CD4-positive, alpha-beta T cell treated with Interleukin-6 at 100 ng/mL for 8 hours (primary cell): ENCODE data around the gene GP1BB.
A peak's percentile ranks its signal among the peaks of the same experiment; 100 is the strongest.
"Not testable (repeated sequence)": the region's sequence is repeated elsewhere in the genome, so short reads cannot be mapped to it uniquely, and the experiment has no call there.

ENCODE experiments used
- DNase-seq: peaks from one replicate; pipeline ENCODE4 v3.0.0-alpha.2; 2020; ENCODE audit warnings: mixed read lengths, low spot score

GP1BB gene

GRCh38 chr22:19723232-19723982 lies at the start of gene GP1BB:
GP1BB (plus strand) TSS chr22:19723539; CDS start chr22:19723570, 31 bp downstream.
- DNase-seq: no peak

DNA sequence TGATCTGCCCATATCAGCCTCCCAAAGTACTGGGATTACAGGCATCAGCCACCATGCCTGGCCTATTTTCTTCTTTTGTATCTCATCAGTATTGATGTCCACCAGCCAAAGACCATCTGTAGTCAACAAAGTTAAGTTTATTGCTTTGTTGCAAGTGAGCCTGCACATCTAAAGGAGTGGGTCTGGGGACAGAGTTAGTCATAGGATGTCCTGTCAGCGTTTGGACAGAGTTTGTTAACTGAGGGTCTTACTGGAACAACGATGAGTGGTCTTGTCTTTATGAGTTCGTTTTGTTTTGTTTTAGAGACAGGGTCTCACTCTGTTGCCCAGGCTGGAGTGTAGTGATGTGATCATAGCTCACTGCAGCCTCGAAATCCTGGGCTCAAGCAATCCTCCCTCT lies 49.7 kb upstream of the GP1BB start:
- DNase-seq: no peak

GRCh38 chr22:19674129-19674928 lies 49.0 kb upstream of the GP1BB start:
- DNase-seq: no peak

GRCh38 chr22:19674929-19675253 lies 48.4 kb upstream of the GP1BB start:
- no peak for DNase-seq

DNA sequence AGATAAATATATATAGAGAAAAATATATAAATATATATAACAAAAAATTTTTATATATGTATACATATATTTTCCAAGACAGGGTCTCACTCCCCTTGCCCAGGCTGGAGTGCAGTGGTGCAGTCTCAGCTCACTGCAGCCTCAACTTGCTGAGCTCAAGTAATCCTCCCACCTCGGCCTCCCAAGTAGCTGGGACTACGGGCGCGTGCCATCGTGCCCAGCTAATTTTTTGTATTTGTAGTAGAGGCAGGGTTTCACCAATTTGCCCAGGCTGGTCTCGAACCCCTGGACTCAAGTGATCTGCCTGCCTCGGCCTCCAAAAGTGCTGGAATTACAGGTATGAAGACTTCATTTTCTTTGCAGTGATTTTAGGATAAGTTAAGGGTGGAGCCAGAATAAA lies 47.9 kb upstream of the GP1BB start:
- DNase-seq: no peak

DNA sequence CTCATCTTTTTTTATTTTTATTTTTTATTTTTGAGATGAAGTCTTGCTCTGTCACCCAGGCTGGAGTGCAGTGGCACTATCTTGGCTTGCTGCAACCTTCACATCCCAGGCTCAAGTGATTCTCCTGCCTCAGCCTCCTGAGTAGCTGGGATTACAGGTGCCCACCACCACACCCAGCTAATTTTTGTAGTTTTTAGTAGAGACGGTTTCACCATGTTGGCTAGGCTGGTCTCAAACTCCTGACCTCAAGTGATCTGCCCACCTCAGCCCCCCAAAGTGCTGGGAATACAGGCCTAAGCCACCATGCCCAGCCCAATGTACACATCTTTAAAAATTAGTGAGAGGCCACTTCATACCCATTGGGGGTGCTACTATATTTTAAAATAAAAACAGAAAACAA lies 46.9 kb upstream of the GP1BB start:
- DNase-seq: not testable (repeated sequence)

GRCh38 chr22:19678949-19679521 lies 44.3 kb upstream of the GP1BB start:
- no peak for DNase-seq

DNA sequence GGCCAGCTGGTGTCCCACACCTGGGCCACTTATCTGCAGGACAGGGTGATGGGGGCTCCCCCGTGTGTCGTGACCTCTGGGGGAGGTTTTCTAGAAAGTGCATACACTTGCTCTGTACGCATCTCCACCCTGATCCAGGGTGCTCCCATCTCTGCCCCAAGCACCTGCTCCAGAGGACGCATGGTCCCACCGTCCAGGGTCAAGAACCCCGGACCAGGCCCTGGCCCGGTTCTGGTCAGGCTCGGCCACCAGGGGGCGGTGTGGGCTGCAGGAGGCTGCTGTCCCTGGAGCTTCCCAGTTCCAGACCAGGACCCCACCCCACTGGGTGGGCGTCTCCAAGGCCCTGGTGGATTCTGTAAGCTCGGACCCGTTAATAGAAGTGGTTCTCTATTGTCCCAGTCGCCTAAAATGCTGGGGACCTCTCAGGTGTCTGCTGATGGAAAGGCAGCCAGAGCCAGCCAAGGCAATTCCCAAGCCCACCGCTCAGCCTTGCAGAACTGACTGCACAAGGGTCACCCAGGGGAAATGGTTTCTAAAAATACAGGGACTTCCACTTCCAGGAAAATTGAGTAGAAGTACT lies 43.7 kb upstream of the GP1BB start:
- peak; percentile 16 for DNase-seq

DNA sequence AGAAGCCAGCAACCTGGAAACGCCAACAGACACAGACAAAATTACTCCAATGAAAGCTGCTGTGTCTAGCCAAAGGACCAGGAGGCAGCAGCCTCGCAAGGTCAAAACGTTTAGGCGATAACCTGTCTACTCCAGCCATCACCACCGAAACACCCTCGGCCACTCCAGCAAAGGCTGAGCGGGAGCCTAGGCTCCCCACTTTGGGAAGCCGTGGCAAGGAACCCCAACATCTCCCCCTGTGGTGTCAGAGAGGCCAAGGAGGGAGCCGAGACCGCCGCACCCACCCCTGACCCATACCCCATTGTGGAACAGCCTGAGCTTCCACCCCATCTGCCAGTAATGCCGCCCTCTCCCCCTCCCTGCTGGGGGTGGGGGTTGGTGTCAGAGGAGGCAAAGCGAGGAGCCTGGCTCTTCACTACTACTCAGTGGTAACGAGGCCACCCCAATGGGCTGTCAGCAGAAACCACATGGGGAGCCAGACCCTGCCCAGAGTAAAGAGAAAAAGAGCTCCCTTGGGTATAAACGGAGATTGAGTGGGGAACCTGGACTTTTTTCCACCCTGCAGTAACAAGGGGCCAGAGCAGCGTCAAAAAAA lies 43.0 kb upstream of the GP1BB start:
- DNase-seq: no peak

- no peak for DNase-seq
These were observed 42.2 kb upstream of the GP1BB start for GRCh38 chr22:19680911-19681862.

- no peak for DNase-seq
These were observed 41.5 kb upstream of the GP1BB start for GRCh38 chr22:19681863-19682245.

GRCh38 chr22:19686946-19687345 lies 36.4 kb upstream of the GP1BB start:
- no peak for DNase-seq

- no peak for DNase-seq
These were observed 35.6 kb upstream of the GP1BB start for GRCh38 chr22:19687561-19688300.

DNA sequence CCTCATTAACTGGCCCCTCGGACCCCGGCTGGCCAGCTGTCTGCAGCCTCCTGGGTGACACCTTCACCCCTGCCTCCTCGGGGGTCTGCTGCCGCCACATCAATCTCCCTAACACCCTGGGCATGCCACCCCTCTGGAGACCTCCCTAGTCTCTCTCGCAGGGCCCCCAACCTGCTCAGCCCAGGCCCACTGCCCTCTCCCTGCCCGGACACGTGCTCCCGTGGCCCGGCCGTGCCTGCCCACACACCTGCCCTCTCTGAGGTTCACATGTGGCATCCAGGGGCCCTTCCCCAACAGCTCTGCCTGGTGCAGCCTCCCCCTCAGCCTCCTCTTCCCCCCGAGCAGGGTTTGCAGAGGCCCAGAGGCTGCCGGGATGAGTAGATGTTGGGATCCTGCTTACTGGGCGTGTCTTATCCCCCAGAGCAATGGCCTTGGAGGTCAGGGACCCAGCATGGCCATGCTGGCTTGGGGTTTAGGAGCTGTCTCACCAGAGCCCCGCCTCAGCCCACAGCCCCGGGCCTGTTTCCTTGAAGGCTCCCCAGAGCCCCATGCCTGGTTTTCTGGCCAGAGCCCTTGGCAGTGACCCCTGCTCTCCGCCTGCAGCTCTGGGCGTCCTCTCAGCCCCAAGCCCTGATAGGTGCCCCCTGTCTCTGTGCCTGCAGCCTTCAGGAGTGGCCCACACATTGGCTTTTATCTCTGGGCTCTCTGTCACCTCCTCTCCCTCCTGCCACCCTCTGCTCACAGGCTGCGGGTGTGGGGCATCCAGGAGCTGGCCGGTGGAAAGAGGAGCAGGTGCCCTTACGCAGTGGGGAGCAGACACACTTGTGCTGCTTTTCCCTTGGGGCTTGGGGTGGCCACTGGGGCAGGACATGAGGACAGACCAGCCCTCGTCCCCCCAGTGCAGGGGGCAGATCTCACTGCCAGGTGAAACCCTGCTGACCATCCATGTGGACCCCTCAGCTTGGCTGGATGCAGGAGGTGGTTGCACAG lies 34.7 kb upstream of the GP1BB start:
- DNase-seq: no peak

DNA sequence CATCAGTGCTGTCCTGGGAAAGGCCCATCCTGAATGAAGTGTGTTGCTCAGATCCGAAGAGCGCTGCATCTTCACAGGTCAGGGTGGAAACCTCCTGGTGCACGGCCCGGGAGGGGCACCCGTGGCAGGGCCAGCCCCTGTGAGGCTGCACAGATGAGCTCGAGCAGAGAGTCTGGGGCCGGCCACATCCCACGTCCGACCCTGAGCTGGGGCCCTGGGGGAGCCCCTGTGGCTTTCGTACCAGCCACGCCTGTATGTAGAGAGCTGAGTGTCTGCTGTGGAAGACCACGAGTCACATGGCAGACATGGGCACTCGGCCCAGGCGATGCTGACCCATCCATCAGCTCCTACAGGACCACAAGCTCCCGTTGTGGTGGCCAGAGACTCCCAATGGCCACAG lies 33.9 kb upstream of the GP1BB start:
- DNase-seq: no peak

GRCh38 chr22:19691007-19691720 lies 32.2 kb upstream of the GP1BB start:
- no peak for DNase-seq

DNA sequence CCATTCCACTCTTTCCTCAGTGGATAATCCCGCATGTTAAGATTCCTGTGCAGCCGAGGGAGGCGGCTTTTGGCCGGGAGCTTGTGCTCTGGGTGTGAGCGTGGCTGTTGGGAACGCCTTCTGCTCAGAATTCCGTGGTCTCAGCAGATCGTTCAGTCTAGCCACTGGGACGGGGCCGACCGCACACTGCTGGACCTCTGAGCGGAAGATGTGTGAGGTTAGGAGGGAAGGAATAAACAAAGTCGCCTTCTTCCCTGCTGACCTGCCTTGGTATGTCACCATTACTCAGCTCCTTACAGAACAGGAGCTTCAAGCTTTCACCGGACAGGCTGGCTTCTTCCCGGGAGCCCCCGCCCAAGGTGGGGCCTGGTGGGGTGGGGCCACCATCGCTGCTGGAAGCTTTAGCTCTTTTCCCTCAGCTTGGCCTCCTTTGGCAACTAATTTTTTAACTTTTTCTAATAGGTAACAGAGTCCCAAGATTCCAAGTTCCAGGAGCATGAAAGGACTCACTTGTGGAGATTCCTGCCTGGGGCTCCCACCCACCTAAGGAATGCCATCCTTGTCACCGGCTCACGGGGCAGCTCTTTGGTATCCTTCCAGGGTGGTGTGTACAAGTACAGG lies 31.5 kb upstream of the GP1BB start:
- DNase-seq: no peak

DNA sequence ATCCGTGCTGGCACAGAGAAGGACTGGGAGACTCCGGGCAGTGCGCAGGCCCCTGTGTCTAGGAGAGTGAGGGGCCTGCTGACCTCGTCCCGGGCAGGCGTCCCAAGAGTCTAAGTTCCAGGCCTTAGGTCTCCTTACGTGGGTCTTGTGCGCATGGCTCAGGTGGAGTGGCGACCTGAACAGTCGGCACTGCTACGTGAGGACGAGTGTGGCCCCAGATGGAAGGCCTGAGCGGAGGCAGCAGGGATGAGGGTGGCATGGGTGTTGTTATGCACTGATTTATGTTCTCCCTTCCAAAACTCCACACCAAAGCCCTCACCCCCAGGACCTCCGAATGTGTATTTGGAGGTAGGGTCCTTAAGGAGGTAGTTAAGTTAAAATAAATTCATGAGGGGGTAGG lies 29.8 kb upstream of the GP1BB start:
- no peak for DNase-seq
